BLaER1 (cell line): Measurements from ENCODE around the gene SKIDA1.
A peak's percentile ranks its signal among the peaks of the same experiment; 100 is the strongest.

Experiments used
- H3K27ac ChIP-seq: shearing (Covaris generic); formaldehyde crosslinking; 2 replicates; pipeline ENCODE4 v1.8.1; 2022
- H3K27me3 ChIP-seq: shearing (Covaris generic); formaldehyde crosslinking; 2 replicates; pipeline ENCODE4 v1.8.1; 2022
- H3K36me3 ChIP-seq: shearing (Covaris generic); formaldehyde crosslinking; 2 replicates; pipeline ENCODE4 v1.8.1; 2022
- H3K4me1 ChIP-seq: shearing (Covaris generic); formaldehyde crosslinking; 2 replicates; pipeline ENCODE4 v1.8.1; 2022
- H3K4me2 ChIP-seq: shearing (Covaris generic); formaldehyde crosslinking; 2 replicates; pipeline ENCODE4 v1.8.1; 2022
- H3K4me3 ChIP-seq: shearing (Covaris generic); formaldehyde crosslinking; 2 replicates; pipeline ENCODE4 v1.8.1; 2022
- H3K9ac ChIP-seq: shearing (Covaris generic); formaldehyde crosslinking; 2 replicates; pipeline ENCODE4 v1.8.1; 2022
- H3K9me3 ChIP-seq: shearing (Covaris generic); formaldehyde crosslinking; 2 replicates; pipeline ENCODE4 v1.8.1; 2022
- H4K20me1 ChIP-seq: shearing (Covaris generic); formaldehyde crosslinking; 2 replicates; pipeline ENCODE4 v1.8.1; 2022
- Cebpa-rat ChIP-seq: shearing (Covaris generic); IDR thresholded peaks from 2 replicates; pipeline ENCODE4 v1.8.1; 2022

Gene SKIDA1

DNA sequence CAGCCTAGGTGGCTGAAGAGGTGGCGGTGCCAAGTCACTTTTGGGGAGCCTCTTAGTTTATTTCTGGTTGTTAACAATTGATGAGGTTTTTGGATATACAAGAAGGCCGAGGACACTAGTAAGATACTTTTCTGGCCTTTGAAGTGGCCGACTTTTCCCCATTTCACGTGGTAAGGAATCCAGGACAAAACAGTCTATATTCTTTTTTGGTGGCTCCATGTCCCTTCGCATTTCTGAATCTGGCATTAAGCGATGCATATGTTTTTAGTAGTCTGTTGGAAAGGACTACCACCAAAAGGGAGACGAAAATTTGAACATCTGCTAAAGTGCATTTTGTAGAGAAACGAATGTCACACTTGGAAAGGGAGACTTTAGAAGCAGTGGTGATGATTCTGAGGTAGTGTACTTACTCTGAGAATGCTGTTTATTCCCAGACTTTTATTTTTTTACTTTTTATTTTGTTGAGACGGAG lies 10.0 kb upstream of the SKIDA1 start:
- Histone ChIP-seq H3K27ac (no peak overlapping the region), H3K9ac (0 out of 2 replicates have a peak overlapping the region, but pooled peaks have one; percentile 61), H3K4me3 (peak overlapping the region; percentile 92), H3K4me2 (peak overlapping the region; percentile 97), H3K27me3 (peaks cover 24% of the 10 kb centered on the region), H4K20me1 (peaks cover 56% of the 10 kb centered on the region), H3K36me3 (peaks cover 33% of the 10 kb centered on the region), H3K9me3 (no peaks in the 10 kb centered on the region), H3K4me1 (peaks cover 39% of the 10 kb centered on the region)
- TF ChIP-seq Cebpa-rat = no peak

DNA sequence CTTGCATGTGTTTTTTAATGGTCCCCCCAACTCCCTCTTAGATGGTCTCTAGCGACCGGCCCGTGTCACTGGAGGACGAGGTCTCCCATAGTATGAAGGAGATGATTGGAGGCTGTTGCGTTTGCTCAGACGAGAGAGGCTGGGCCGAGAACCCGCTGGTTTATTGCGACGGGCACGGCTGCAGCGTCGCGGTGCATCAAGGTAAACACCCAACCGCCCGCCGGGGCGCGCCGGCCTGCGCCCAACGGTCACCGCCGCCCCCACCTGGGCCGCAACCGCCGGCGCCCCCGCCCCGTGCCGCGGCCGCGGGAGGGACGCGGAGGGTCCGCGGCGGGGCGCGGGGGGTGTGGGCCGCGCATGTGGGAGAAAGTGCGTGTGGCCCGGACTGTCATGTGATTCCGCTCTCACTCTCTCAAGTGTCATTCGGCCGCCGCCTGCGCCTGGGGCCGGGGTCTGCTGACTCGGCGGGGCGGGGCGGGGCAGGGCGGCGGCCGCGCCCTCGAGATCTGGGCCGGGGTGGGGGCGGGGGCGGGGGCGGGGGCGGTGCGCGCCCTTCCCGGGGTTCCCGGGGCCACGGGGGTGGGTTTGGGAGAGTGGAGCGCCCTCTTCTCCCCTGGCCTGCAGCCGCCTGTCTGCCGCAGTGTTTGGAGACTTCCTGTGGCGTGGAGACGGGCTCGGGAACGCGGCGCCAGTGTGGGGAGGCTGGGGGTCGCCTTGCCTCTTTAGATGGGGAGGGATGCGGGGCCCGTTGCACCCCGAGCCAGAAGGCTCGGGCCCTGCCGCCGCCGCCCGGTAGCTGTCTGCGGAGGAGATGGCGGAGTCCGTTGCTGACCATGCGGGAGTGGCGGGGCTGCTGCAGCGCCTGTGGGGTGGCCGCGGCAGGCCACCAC lies 9.4 kb upstream of the SKIDA1 start:
- Histone ChIP-seq H3K4me3 (peak overlapping the region; percentile 92), H4K20me1 (peaks cover 55% of the 10 kb centered on the region), H3K27me3 (peaks cover 31% of the 10 kb centered on the region), H3K27ac (peak overlapping the region; percentile 76), H3K9me3 (no peaks in the 10 kb centered on the region), H3K4me1 (peaks cover 39% of the 10 kb centered on the region), H3K9ac (peak overlapping the region; percentile 84), H3K36me3 (peaks cover 27% of the 10 kb centered on the region), H3K4me2 (peak overlapping the region; percentile 97)
- no peak for TF ChIP-seq Cebpa-rat

DNA sequence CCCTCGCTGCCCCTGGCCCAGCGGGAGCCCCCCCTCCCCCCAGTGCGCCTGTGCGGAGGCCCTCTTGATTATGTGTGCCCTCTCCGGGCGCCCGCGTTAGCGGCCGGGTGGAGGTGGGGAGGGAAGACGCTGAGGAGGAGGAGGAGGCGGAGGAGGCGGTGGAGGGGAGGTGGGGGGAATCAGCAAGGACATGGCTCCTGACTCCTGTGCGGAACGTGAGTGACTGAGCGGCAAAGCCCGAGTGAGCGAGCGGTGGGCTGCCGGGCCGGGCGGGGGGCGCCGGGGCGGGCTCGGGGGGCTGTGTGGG lies 8.8 kb upstream of the SKIDA1 start:
- TF ChIP-seq Cebpa-rat = no peak
- Histone ChIP-seq H3K27me3 (peaks cover 37% of the 10 kb centered on the region), H3K4me2 (peak overlapping the region; percentile 97; the same call in 1 of the 2 replicates), H3K9me3 (no peaks in the 10 kb centered on the region), H3K9ac (peak overlapping the region; percentile 84; the same call in 1 of the 2 replicates), H3K4me3 (peak overlapping the region; percentile 92), H3K36me3 (peaks cover 20% of the 10 kb centered on the region; the same call in 1 of the 2 replicates), H3K4me1 (peaks cover 36% of the 10 kb centered on the region), H4K20me1 (peaks cover 55% of the 10 kb centered on the region), H3K27ac (0 out of 2 replicates have a peak overlapping the region, but pooled peaks have one; percentile 68)

DNA sequence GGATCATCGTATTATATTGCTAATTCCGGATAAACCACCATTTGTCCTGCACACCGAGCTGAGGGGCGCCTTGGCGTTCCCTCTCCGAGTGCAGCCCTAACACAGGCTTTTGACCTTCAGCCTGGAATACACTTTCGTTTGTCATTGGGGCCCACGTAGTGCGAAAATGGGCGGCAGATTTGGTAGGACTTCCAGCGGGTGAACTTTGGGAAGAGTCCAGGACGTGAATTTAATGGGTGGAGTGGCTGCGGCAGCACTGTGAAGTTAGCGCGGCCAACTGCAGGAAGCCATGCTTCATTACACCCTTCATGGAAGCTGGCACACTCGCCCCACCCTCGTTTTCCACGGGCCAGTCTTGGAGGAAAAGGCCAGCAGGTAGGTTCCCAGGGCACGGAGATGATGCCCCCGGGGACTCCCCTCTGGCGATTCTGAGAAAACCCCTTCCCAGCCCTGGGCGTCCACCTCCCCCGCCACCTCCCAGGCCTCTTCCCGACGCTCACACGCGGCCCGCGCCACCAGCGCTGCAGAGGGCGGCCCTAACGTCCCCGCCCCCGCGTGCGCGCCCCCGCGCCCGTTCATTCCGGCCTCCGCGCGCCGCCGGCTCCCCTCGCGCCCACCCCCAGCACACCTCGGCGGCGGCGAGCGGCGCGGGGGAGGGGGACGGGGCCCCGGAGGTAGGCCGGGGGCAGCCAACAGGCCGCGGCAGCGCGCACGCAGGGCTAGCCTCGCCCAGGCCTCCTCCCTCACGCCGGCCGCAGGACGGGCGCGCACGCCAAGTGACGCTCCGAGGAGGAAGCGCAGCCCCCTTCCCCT lies 8.2 kb upstream of the SKIDA1 start, which contains the start of gene MLLT10:
Gene MLLT10, plus strand, starts transcription at position 766 of the 813 bp plus-strand sequence. CDS start 413 bp downstream, outside the sequence.
- Histone ChIP-seq H3K4me3 (peak within 1 kb of the TSS; percentile 92), H4K20me1 (peaks cover 57% of the 10 kb centered on the region), H3K4me1 (peaks cover 31% of the 10 kb centered on the region), H3K36me3 (peaks cover 18% of the 10 kb centered on the region; the same call in 1 of the 2 replicates), H3K27ac (peak within 1 kb of the TSS; percentile 76), H3K9me3 (no peaks in the 10 kb centered on the region), H3K9ac (peak within 1 kb of the TSS; percentile 84), H3K4me2 (peak within 1 kb of the TSS; percentile 97), H3K27me3 (peaks cover 43% of the 10 kb centered on the region)
- no peak for TF ChIP-seq Cebpa-rat

DNA sequence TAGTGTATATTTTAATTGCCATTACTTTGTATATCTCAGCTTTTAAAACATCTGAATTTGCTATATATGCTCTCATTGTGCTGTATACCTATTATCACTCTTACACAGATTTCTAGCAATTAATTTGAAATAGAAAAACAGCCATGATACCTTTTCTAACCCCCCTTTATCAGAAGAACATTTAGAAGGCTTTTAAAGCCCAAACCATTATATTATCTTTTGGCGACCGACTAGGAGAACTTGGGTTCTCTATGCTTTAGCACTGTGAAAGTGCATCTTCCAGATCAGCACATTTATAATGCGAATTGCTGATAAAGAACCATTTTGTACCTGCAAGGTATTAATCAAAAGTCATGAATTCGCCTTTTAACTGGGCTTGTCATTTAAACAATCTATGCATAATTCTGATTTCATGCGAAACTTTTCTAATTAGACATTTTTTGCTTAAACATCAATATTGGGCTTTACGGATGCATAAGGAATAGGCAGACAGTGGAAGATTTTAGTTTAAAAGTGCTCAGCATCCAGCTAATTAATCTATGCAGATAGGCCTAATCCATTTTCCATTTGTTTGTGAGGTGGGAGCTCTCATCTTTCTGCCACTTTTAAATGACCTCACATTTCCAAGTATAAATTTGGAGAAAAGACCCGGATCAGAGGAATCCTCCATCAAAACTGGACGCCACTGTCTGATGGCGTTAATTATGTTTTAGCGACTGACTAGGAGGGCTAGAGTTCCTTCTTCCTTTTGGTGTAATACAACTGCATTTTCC lies 7.4 kb upstream of the SKIDA1 start:
- TF ChIP-seq Cebpa-rat = no peak
- Histone ChIP-seq H3K4me3 (peak overlapping the region; percentile 92), H3K36me3 (peaks cover 13% of the 10 kb centered on the region; the same call in 1 of the 2 replicates), H3K9me3 (no peaks in the 10 kb centered on the region), H4K20me1 (peaks cover 57% of the 10 kb centered on the region), H3K4me1 (peaks cover 23% of the 10 kb centered on the region), H3K27ac (no peak overlapping the region), H3K4me2 (peak overlapping the region; percentile 93), H3K27me3 (peaks cover 51% of the 10 kb centered on the region), H3K9ac (no peak overlapping the region)

DNA sequence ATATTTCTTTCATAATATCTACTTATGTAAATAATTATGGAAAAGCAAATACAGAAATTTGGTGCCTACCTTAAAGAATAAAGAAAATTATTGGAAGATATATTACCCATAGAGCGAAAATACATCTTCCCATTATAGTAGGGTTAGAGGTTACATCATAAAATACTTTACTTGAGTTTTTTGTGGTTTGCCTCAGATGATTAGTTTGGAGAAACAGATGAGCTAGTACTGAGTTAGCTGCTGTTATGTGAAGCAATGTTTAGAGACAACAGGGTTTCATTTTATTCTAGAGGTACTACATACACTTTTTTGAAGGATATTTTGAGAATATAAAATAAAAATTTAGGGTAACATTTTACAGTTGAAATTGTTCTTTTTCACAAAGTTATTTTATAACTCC lies 5.7 kb upstream of the SKIDA1 start:
- H3K27me3 ChIP-seq = peaks cover 68% of the 10 kb centered on the region
- H3K4me1 ChIP-seq = peaks cover 15% of the 10 kb centered on the region
- no peak overlapping the region for H3K9ac ChIP-seq
- no peaks in the 10 kb centered on the region for H3K9me3 ChIP-seq
- no peak overlapping the region for H3K27ac ChIP-seq
- no peak overlapping the region for H3K4me2 ChIP-seq
- peaks cover 57% of the 10 kb centered on the region for H4K20me1 ChIP-seq
- no peak for TF ChIP-seq Cebpa-rat
- no peaks in the 10 kb centered on the region for H3K36me3 ChIP-seq
- H3K4me3 ChIP-seq = no peak overlapping the region

DNA sequence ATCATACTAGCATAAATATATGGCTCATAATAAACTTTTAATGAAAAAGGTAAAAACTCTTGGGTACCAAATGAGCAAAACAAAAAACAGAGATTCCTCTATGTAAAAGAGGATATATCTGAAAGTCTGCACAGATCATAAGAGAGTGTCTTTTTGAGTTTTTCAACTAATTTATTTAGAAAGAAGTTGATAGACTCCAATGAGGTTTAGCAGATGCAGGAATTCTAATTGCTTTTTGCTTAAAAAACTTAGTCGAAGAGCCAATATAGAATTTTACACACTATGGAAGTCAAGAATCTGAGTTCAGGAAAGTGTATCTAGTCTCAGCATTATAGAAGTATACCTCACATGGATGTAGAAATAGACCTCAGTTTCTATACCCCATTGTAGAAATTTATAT lies 5.2 kb upstream of the SKIDA1 start:
- no peak for TF ChIP-seq Cebpa-rat
- H3K36me3 ChIP-seq = no peaks in the 10 kb centered on the region
- H3K4me1 ChIP-seq = peaks cover 13% of the 10 kb centered on the region
- H4K20me1 ChIP-seq = peaks cover 55% of the 10 kb centered on the region
- H3K27ac ChIP-seq = no peak overlapping the region
- H3K9ac ChIP-seq = no peak overlapping the region
- no peaks in the 10 kb centered on the region for H3K9me3 ChIP-seq
- H3K4me2 ChIP-seq = no peak overlapping the region
- H3K4me3 ChIP-seq = no peak overlapping the region
- H3K27me3 ChIP-seq = peaks cover 73% of the 10 kb centered on the region

DNA sequence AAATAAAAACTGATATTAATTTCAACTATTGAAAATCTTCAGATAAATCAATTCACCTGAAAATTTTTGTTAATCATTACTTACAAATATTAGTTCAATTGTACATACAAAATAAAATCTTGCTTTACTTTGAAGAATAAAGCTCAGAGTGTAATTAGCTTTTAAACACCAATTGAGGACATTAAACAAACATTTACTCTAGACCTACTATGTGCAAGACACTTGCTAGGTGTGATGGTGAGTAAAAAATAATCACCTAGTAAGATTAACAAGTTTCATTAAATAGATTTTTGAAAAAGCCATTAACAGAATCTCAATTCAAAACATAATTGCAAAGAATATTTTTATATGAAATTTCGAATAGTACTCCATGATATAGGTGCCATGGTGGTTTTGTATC lies 4.7 kb upstream of the SKIDA1 start:
- H3K27me3 ChIP-seq = peaks cover 78% of the 10 kb centered on the region
- H3K36me3 ChIP-seq = no peaks in the 10 kb centered on the region
- no peak overlapping the region for H3K4me3 ChIP-seq
- no peak overlapping the region for H3K9ac ChIP-seq
- H3K4me2 ChIP-seq = no peak overlapping the region
- no peak overlapping the region for H3K27ac ChIP-seq
- peaks cover 55% of the 10 kb centered on the region for H4K20me1 ChIP-seq
- peaks cover 8% of the 10 kb centered on the region for H3K4me1 ChIP-seq
- no peaks in the 10 kb centered on the region for H3K9me3 ChIP-seq
- TF ChIP-seq Cebpa-rat = no peak
